NCI-H1048 (cell line): ENCODE results near the gene PLK4.
"Not testable (repeated sequence)": the region's sequence is repeated elsewhere in the genome, so short reads cannot be mapped to it uniquely, and the experiment has no call there.

ENCODE experiments used
- DNase-seq: peaks from one replicate; lab custom pipeline; 2025; lab: John Stamatoyannopoulos, UW

The PLK4 gene

DNA sequence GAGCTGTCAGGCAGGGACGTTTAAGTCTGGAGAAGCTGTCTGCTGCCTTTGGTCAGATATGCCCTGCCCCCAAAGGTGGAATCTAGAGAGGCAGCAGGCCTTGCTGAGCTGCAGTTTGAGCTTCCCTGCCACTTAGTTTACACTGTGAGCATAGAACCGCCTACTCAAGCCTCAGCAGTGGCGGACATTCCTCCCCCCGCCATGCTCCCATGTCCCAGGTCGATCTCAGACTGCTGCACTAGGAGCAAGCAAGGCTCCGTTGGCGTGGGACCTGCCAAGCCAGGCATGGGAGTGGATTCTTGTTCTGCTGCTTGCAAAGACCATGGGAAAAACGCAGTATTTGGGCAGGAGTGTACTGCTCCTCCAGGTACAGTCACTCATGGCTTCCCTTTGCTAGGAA is 24.3 kb downstream of the PLK4 start:
- no peak for DNase-seq

DNA sequence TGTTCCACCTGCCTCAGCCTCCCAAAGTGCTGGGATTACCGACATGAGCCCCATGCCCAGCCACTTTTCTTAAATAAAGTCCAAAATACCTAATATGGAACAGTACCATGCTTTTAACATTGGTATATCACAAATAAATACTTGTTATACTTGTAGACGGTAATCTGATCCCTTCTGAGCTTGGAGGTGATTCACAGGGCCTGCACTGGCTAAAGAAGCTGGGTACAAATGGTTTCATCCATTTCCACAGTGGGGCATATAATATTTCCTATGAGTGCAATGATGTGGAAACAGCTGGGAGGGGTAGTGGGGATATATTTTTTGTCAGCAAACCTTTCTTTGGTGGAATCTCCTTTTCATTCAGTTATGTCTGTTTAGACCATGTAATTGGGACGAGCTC is 35.8 kb downstream of the PLK4 start:
- no peak for DNase-seq

GRCh38 chr4:127917151-127917550 is 36.5 kb downstream of the PLK4 start:
- DNase-seq, result no peak

DNA sequence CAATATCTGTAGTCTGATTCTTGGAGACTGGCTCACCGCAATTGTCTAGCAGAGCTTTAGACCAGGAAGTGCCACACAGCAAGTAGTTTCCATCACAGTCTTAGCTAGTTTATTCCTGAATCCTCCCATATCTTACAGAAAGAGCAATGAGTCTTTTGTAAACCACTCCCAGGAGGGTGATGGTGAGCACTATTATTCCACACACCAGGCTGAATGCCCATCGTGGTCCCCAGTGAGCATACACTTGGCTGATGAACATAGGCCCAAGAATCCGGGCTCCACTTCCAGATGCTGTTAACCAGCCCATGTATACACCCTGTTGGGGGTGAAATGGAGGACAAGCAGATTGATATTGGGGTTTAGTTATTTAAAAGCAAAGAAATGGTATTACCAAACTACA is 39.8 kb downstream of the PLK4 start:
- DNase-seq, result no peak

DNA sequence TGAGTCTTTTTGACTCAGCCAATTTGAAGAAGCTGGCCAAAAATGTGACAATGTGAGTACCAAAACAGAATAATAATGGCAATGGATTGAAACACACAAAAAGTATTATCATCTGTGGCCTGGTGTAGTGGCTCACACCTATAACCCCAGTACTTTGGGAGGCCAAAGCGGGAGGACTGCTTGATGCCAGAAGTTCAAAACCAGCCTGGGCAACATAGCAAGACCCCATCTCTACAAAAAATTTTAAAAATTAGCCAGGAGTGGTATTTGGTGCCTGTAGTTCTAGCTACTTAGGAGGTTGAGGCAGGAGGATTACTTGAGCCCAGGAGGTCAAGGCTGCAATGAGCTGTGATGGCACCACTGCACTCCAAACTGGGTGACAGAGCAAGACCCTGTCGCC is 41.5 kb downstream of the PLK4 start:
- no peak for DNase-seq

DNA sequence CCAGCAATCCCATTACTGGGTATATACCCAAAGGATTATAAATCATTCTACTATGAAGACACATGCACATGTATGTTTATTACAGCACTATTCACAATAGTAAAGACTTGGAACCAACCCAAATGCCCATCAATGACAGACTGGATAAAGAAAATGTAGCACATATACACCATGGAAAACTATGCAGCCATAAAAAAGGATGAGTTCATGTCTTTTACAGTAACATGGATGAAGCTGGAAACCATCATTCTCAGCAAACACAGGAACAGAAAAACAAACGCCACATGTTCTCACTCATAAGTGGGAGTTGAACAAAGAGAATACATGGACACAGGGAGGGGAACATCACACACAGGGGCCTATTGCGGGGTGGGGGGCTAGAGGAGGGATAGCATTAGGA is 45.0 kb downstream of the PLK4 start:
- DNase-seq, result not testable (repeated sequence)

GRCh38 chr4:127930175-127930574 is 49.5 kb downstream of the PLK4 start:
- DNase-seq, result no peak

DNA sequence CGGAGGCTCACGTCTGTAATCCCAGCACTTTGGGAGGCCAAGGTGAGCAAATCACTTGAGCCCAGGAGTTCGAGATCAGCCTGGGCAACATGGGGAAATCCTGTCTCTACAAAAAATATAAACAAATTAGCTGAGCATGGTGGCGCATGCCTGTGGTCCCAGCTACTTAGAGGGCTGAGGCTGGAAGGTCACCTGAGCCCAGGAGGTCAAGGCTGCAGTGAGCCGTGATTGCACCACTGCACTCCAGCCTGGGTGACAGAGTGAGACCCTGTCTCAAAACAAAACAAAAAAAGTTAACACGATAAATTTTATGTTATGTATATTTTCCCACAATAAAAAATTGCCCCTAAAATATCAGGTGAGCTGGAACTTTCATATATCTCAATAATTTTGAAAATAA is 51.1 kb downstream of the PLK4 start:
- not testable (repeated sequence) for DNase-seq

GRCh38 chr4:127936974-127937373 is 56.3 kb downstream of the PLK4 start:
- no peak for DNase-seq
